NB4 (cell line): ENCODE measurements around the gene INPP1.

Experiments used
- DNase-seq: peaks from one replicate; pipeline ENCODE4 v3.0.0; 2010; ENCODE audit warnings: low read depth
- H3K4me3 ChIP-seq: one replicate; pipeline ENCODE4 v1.5.1; 2011; ENCODE audit warnings: mild to moderate bottlenecking, low read depth, low read length, moderate library complexity
- CTCF ChIP-seq: IDR thresholded peaks from one replicate; pipeline ENCODE4 v1.5.1; 2012; ENCODE audit warnings: low read depth, low read length
- MAX ChIP-seq: IDR thresholded peaks from 2 replicates; pipeline ENCODE4 v1.6.1; 2011; ENCODE audit warnings: low read depth, low read length
- MYC ChIP-seq: IDR thresholded peaks from 2 replicates; pipeline ENCODE4 v1.6.1; 2011; ENCODE audit warnings: low read depth, low read length
- POLR2A ChIP-seq: IDR thresholded peaks from 2 replicates; pipeline ENCODE4 v1.6.1; 2011; ENCODE audit warnings: mild to moderate bottlenecking; ENCODE audit not compliant: insufficient read length; ENCODE audit errors: extremely low read depth

Gene INPP1

GRCh38 chr2:190336420-190336819 lies 7.0 kb upstream of the INPP1 start:
- no peak for DNase-seq

GRCh38 chr2:190338453-190338852 lies 4.9 kb upstream of the INPP1 start:
- TF ChIP-seq POLR2A (no peak), MYC (no peak), MAX (no peak), CTCF (no peak)
- no peak for DNase-seq
- H3K4me3 ChIP-seq: no peak overlapping the region

More at GRCh38 chr2:190336420-190336819, 7.0 kb upstream of the INPP1 start:
- H3K4me3 ChIP-seq: no peak overlapping the region
- TF ChIP-seq CTCF (no peak), POLR2A (no peak), MYC (no peak), MAX (no peak)

- no peak for DNase-seq
- TF ChIP-seq CTCF (no peak), POLR2A (no peak), MAX (no peak), MYC (no peak)
- H3K4me3 ChIP-seq: no peak overlapping the region
These were observed 4.0 kb upstream of the INPP1 start for GRCh38 chr2:190339394-190339793.

- TF ChIP-seq CTCF: no peak
- TF ChIP-seq POLR2A: no peak
- no peak for TF ChIP-seq MAX
- TF ChIP-seq MYC: no peak
- DNase-seq: peak; percentile 36
These were observed 3.0 kb upstream of the INPP1 start for GRCh38 chr2:190340369-190340768.

GRCh38 chr2:190342611-190343010 lies 778 bp upstream of the INPP1 start:
- no peak for TF ChIP-seq POLR2A
- no peak for TF ChIP-seq CTCF
- no peak for TF ChIP-seq MAX
- no peak for TF ChIP-seq MYC
- no peak for DNase-seq

More at GRCh38 chr2:190340369-190340768, 3.0 kb upstream of the INPP1 start:
- no peak overlapping the region for H3K4me3 ChIP-seq

GRCh38 chr2:190343089-190343535 lies 277 bp upstream of the INPP1 start:
- no peak for DNase-seq
- H3K4me3 ChIP-seq: peak overlapping the region; percentile 46
- TF ChIP-seq POLR2A (no peak), CTCF (no peak), MAX (no peak), MYC (no peak)

More at GRCh38 chr2:190342611-190343010, 778 bp upstream of the INPP1 start:
- no peak overlapping the region for H3K4me3 ChIP-seq
